T-helper 1 cell treated with Interleukin-12 subunit alpha and Interleukin-12 subunit beta and Interleukin-4 antibody, amounts not matched to agents 30 ng/mL and 1 ng/mL, for 36 hours (primary cell): Measurements from ENCODE around the gene NTN1. TPM values are rescaled to one million over a fixed set of nuclear protein-coding genes. Genes with fewer than 3 reads are reported as not detected.
"Not testable (repeated sequence)": the region's sequence is repeated elsewhere in the genome, so short reads cannot be mapped to it uniquely, and the experiment has no call there.

ENCODE experiments used
- intact Hi-C: fragments of 100-400 bp; cut with micrococcal nuclease; formaldehyde crosslinking; loops from one replicate; pipeline ENCODE4 v1.15.1; 2024
- total RNA-seq: library from RNA; stranded (reverse); gene quantifications from 2 replicates; pipeline ENCODE4 v1.2.3, GENCODE V29; 2022

NTN1 gene
- 0.10 TPM in 1 of 2 replicates, not detected in the other for total RNA-seq

DNA sequence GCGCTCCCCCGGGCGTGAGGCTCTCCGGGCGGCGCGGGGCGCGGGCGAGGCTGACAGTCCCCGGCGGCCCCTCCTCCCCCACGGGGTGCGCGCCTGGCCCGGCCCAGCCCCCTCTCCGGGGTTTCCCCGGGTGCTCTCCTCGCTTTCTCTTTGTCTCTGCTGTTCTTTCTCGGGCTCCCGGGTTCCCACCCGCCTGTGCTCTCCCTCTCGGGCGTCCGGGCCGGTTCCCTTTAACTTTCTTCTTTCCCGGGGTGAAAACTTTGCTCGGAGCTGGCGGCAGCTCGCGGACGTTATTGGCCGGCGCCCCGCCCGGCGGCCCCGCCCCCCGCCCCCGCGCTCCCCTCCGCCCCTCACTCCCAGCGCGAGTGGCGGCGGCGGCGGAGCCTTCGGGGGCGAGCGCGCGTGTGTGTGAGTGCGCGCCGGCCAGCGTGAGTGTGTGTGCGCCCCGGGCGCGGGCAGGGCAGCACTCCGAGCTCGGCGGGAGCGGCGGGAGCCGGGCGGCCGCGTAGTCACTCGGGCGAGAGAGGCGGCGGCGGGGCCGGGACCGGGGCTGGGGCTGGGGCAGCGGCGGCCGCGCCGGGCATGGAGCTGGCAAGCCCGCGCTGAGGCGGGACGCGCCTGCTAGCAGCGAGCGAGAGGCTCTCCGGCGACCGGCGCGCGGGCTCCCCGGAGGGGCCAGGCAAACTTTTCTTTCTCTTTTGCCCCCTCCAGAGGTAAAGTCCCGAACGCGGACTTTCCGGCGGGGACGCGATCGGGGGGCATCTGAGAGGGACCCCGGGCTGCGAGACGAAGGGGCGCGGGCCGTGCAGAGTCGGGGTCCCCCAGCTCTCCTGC lies at the start of gene NTN1:
Gene NTN1, plus strand, starts transcription at position 353 of the 834 bp plus-strand sequence. CDS start 864 bp downstream, outside the sequence.
- intact Hi-C loops = loop anchor here (2.0 kb wide), 1 partner anchor 19 kb away; no protein-coding TSS in a partner anchor

DNA sequence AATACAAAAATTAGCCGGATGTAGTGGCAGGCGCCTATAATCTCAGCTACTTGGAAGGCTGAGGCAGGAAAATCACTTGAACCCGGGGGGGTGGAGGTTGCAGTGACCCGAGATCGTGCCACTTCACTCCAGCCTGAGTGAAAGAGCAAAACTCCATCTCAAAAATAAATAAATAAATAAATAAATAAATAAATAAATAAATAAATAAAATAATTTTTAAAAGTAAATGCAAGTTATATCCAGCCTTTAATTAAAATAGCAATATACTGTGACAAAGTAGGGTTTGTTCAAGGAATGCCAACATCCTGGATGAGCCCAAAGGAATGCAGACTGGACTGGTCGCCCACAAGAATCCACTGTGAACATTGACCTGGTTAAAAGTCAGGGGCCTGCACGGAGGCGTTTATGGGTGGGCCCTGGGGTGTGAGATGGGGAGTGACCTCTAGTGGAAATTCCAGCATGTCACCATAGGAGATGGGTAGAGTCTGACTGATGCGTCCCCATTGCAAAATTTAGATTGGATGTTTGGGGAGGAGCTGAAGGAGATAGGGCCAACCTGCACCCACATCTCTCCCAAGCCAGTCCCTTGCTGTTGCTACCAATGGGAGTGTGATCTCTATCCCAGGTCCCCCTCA lies 46.1 kb upstream of the NTN1 start:
- intact Hi-C loops = no loop called here

DNA sequence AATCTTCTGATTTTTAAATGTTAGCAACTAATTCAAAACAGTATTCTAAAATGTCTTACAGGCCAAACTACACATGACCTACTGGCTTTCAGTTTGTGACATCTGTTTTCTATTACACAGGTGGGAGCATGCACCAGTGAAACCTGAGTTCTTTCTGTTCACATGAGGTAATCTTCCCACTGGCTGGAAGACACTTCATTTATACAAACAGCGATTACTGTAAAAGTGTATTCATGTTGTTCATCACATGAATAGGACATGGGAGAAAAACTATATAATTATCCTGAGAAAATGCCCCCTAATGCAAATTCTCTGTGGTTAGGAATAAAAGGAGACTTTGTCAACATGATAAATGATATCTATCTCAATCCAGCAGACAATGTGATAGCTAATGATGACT lies 44.7 kb upstream of the NTN1 start:
- intact Hi-C loops = no loop called here

DNA sequence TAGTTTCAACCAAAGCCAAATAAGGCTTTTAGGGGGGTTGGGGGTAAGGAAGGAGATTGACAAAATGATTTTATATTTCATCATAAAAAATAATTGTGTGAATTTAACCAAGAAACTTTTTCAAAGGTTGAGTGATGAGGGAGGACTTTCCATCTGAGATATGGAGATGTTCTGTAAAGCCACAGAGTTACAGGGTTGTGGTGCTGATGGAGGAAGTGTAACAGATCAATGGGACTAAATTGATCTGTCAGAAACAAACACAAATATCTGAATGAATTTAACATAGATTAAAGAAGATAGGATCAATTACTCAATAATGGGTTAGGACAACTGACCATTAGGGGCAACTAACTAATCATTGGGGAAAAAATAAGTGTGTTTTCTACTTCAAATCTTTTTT lies 41.6 kb upstream of the NTN1 start:
- intact Hi-C loops = no loop called here

DNA sequence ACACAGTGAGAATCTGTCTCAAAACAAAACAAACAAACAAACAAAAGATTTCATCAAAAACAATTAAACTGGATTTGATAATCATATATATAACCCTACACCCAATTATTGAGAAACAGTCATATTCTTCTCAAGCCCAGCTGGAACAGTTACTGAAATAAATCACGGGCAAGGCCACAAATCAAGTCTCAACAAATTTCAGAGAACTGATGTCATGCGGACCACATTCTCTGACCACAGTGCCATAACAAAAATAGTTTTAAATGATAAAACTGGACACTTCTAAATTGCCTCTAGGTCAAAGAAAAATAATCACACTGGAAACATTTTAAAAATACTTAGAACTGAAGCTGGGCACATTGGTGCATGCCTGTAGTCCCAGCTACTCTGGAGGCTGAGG lies 39.9 kb upstream of the NTN1 start:
- intact Hi-C loops = no loop called here

DNA sequence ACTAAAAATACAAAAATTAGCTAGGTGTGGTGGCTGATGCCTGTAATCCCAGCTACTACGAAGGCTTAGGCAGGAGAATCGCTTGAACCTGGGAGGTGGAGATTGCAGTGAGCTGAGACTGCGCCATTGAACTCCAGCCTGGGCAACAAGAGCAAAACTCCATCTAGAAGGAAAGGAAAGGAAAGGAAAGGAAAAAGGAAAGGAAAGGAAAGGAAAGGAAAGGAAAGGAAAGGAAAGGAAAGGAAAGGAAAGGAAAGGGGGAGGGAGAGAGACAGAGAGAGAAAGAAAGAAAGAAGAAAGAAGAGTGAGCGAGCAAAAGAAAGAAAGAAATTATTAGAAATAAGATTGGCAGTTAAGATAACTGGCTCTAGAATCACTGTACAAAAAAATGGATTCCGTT lies 37.1 kb upstream of the NTN1 start:
- intact Hi-C loops = not testable (repeated sequence)

DNA sequence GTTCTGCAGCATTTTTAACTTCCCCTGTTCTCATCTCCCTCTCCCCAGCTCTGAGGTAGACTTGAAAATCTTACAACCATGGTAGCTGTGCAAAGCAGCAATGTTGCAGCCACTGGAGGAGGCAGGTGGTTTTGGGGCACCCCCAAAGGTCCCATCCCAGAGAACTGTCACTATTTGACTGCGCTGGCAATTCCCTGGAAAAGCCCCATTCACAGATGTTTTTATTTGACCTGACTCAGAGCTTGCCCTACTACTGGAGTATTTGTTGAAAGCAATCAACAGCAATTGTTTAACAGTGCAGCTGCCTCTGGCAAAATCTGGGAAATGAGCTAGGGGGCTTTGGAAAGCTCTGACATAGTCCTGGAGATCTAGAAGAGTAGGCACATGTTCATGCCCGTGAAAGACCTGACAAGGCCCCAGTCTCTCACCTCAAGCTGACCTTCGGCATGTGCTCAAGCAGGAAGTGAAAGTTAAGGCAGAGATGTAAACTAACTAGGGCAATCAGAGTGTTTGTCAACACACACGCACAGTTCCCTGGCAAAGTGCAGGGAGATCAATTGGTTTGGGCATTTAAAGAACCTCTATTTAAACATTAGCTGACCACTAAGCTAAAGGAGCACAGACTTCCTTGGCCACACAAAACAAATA lies 36.1 kb upstream of the NTN1 start:
- intact Hi-C loops = no loop called here

DNA sequence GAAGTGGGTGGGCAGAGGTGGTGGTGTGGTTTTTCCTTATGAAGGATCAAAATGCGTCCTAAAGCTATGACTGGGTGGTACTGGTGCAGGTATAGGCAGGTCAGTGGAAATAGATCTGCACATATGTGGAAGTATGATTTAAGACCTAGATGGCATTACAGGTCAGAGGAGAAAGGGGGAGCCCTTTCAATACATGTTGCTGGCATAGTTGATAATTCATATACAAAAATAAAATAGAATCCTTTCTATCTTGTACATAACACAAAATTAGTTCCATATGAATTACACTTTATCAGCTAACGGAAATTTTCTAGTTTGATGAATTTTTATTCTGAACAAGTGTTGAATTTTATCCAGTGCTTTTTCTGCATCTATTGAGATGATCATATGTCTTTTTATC lies 35.0 kb upstream of the NTN1 start:
- intact Hi-C loops = no loop called here

DNA sequence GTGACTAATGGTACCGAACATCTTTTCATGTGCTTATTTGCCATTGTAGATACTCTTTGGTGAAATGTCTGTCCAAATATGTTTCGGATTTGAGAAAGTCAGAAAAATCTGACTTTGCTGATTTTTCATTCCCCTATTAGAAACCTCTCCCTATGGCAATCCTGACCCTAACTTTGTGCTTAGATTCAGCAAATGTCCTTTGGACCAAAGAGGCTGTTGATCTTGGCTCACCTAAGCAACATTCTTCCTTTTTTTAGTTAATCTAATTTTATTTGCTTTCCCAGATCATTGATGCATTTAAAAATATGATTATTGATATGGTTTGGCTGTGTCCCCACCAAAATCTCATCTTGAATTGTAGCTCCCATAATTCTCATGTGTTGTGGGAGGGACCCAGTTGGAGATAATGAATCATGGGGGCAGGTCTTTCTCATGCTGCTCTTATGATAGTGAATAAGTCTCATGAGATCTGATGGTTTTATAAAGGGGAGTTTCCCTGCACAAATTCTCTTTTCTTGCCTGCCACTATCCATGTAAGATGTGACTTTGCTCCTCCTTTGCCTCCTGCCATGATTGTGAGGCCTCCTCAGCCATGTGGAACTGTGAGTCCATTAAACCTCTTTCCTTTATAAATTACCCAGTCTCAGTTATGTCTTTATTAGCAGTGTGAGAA lies 32.9 kb upstream of the NTN1 start:
- intact Hi-C loops = not testable (repeated sequence)

DNA sequence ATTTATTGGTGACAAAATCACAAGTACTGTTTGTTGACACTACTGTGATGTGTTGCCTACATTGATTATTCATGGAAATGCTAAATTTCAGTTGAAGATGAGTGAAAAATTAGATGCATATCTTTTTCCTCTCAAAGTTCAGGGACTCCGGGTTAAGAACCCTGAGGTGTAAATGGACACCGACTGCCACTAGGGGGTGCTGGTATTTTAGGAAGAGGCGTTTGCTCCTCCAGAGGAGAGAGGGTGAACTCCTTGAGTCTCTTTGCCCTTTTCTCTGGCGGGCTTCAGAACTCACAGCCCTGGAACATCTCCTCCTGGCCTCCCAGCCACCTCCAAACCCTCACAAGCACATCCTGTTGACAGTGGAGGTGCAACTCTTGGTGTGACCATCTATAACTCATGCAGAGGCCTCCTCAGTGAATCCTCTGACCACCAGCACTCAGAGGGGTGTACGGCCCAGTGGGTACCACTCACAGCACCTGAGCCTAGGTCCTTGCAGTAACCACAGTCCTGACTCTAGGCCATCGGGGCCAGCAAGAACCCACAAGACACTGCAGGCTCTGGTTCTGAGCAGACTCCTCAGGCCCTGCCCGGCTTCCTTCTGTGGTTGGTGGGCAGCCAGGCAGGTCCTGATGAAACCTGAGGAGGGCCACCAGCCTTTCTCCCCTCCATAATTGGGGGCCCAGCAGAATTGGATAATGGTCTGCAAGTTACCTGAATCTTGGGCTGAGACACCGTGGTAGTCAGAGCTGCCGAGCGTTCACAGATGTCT lies 29.6 kb upstream of the NTN1 start:
- intact Hi-C loops = loop anchor here (5.0 to 10.0 kb wide), 4 partner anchors 301 to 607 kb away; partner anchors contain the start of gene RPL26

DNA sequence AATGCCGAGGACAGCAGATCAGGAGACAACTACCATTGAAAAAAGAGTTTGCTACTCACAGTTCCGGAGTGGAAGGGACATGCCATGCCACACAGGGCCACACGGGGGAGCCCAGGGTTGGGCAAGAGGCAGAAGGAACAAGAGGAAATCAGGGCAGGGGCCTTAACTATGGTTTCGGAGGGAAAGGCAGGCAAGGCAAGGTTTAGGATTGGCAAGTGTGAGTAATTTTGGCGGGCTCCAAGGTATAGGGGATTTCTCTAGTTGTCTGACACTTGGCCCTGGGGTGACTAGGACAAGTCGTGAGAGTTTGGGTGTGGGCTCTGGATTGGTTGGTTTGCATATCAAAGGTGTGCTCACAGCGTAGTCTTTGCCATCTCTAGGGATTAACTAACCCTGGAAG lies 27.0 kb upstream of the NTN1 start:
- intact Hi-C loops = loop anchor here (1.0 to 10.0 kb wide), 5 partner anchors 40 to 610 kb away; partner anchors contain the start of gene RPL26

DNA sequence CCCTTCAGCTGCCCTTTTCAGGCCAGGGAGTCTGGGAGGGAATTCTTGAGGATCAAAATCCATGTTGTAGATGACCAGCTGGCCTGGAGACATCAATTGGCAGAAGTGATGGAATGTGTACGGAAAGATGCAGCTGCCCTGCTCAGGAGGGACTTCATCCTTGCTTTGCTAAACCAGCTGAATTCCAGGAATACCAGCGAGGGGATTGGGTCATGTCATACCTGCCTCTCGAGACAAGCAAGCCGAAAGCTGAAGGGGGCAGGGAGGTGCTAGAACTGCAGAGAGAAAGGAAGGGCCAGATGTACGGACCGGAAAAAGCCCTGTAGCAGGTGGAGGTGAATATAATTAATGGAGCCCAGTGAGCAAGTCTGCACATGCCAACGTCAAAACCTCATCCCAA lies 25.6 kb upstream of the NTN1 start:
- intact Hi-C loops = loop anchor here (10.0 kb wide), 3 partner anchors 529 to 611 kb away; partner anchors contain the start of gene RPL26

DNA sequence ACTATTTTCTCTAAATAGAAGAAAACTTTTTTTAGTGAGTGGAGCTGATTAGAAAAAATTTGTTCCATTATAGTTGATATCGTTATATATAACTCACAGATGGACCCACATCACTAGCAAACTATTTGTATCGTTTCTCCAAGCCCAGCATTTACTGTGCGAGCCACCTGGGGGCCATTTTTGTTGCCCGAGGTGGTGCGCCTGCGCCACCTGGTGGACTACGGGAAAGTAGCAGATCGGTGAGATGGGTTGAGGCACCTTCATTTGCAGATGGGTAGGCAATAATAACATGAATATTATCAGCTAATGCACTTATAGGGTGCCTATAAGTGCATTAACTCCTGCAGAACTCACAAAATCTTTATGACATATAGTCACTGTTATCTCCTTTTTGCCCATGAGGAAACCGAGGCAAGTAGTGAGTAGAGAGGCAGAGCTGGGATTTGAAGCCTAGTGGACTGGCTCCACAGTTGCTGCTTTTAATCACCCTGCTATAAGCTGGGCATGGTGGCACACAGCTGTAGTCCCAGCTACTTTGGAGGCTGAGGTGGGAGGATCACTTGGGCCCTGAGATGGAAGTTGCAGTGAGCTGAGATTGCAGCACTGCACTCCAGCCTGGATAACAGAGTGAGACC lies 23.2 kb upstream of the NTN1 start:
- intact Hi-C loops = loop anchor here (1.0 to 10.0 kb wide), 7 partner anchors 103 to 613 kb away; partner anchors contain the start of genes MYH10 and RPL26

DNA sequence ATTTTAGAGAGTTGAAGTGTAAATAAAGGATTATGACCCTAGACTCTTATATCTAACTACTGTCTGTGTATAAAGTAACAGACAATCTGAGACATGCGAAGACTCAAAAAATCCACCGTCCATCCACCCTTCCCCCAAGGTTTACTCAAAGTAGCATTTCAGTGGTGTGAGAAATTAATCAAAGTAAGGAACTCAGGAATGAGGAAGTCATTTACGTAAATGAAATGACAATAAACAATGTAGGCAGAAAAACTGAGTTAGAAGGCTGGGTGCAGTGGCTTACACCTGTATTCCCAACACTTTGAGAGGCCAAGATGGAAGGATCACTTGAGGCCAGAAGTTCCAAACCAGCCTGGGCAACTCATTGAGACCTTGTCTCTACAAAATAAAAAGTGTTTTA lies 19.8 kb upstream of the NTN1 start:
- intact Hi-C loops = no loop called here

DNA sequence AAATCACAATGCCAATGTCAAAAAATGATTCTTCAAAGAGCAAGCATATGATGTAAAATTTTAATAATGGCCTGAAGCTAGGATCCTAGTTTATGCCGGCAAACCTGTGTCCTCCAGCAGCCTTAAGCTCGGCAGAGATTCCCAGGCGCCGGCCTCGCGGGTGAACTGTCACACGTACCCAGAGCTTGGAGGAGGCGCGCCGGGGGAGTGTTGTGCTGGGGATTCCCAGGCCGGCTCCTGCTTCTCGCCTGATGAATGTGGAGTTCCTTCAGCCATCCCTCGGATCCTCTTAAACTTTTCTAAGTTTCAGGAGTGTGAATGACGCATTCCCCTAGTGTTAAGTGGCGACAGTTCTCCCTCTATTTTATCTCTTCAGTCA lies 19.1 kb upstream of the NTN1 start:
- intact Hi-C loops = loop anchor here (2.0 kb wide), 1 partner anchor 19 kb away; the partner anchor contains the start of gene NTN1

DNA sequence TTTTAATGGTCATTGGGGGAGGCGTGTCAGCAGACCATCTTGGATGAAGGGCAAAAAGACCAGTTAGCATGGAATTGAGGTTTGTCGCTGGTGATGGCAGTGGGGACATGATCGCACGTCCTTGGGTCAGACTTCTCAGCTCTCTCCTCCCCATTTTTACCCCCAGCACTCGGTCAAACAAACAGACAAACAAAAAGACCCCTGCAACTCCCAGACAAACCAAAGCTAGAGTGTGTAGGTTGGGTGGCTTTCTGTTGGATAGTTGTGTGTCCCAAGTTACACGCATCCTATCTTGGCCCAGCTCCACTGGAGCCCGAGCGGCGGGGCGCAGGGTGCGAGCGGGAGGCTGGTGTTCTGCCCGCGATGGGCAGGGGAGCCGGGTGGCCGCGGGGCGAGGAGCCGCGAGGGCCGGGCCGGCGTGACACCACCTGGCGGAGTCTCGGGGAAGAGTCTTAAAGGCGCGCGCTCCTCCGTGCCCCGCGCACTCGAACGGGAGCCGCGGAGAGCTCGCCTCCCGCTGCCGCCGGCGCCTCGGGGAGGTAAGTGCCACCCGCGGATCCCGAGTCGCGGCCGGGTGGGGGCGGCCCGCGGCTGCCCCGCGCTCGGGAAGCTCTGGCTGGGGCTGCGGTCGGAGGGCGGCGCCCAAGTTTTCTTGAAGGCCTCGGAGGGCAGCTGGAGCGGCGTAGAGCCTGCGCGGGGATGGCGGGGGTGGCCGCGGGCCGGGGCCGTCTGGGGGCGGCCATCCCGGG lies 18.5 kb upstream of the NTN1 start:
- intact Hi-C loops = loop anchor here (2.0 kb wide), 1 partner anchor 18 kb away; the partner anchor contains the start of gene NTN1

DNA sequence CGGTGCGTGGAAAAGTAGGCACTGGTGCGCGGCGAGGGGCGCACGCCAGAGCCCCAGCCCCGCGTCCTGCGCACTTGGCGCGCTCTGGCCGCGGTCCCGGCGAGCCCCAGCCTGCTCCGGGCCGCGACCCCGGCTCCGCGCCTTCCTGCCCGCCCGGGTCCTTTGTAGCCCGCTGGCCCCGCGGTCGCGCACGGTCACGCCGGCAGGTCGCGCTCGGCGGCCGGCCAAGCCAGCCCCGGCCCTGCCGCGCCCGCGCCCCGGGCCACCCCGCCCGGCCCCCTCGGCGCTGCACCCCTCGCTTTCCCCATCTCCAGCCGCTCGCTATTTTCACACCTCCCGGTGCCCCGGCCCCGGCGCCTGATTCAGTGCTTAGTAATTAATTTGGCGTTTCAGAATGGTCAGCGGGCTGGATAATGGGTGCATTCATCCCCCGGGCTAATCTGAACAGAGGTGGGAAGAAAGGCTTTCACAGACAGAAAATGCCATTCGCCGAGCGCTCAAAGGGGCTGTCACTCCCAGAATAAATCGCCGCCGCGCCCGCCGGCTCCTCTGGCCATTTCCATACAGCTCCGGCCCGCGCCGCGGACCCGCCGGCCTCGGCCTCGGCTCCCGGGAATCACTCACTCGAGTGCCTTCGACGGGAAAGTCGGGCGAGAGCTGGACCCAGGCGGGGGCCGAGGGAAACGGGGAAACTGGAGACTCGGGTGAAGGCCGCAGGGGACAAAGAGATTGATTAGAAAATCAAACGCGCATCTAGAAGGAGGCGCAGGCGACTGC lies 17.8 kb upstream of the NTN1 start:
- intact Hi-C loops = loop anchor here (2.0 kb wide), 1 partner anchor 17 kb away; the partner anchor contains the start of gene NTN1
